Transverse colon (tissue), 4 donors: ENCODE data around the gene HTR5A.

Source experiments
- CTCF ChIP-seq, 5 experiments: fragments of 200-600 bp in 3 of 5; fragments of 450-650 bp in 2 of 5; sonication (generic) in 3 of 5; IDR thresholded peaks; 1 replicate in 2 of 5; 2 replicates in 3 of 5; pipeline ENCODE4 v1.5.1; 2016 to 2017; ENCODE audit warnings: antibody characterized with exemption in 5 of 5, inconsistent platforms in 3 of 5, mild to moderate bottlenecking in 2 of 5, moderate library complexity in 1 of 5
- EP300 ChIP-seq: sonication (generic); formaldehyde crosslinking; IDR thresholded peaks from one replicate; pipeline ENCODE4 v1.6.1; 2017; ENCODE audit warnings: antibody characterized with exemption, low read depth
- POLR2A ChIP-seq: fragments of 450-650 bp; IDR thresholded peaks from one replicate; pipeline ENCODE4 v1.6.1; 2016; ENCODE audit warnings: antibody characterized with exemption, mild to moderate bottlenecking, moderate library complexity
- POLR2AphosphoS5 ChIP-seq, 3 donors: sonication (generic); formaldehyde crosslinking; IDR thresholded peaks; one replicate each; pipeline ENCODE4 v1.6.1; 2016; ENCODE audit warnings: antibody characterized with exemption in 3 of 3

DNA sequence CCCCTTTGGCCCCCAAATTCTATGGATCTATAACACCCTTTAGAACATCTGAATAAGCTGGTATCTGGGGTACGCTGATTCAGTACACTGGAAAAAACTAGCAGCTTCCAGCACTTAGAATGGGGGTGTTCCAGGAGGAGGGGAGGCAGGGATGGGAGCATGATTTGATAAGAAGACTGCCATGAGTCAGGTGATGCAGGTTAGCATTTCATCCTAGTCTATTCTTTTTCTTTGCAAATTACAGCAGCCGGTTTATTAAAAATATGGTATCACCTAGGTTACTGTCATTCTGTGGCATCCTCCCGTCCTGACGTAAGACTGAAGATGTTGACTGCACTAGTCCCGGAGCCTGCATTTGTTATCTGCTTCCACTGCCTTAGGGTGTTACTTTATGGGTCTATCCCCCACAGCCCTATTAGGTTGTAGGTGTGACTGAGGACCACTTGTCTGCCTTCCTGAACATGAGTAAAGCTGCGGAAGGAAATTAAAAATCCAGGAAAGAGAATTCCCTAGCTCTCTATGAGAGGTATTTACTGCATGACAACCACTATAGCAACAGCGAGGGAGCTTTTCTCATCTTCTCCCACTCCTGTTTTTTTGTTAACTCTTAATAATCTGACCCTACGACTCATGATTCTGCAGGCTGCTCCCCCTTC lies 1.9 kb downstream of the HTR5A start:
- TF ChIP-seq CTCF (IDR thresholded peaks at IDR 0.05) (no peak), POLR2A (no peak), POLR2AphosphoS5 (IDR thresholded peaks at IDR 0.05) (no peak), EP300 (no peak)
